H9 (cell line): ENCODE results near the gene GUCA1C. TPM values are rescaled to one million over a fixed set of nuclear protein-coding genes. Genes with fewer than 3 reads are reported as not detected.

Experiments
- DNase-seq: peaks from one replicate; pipeline ENCODE4 v3.0.0-alpha.2; 2017
- H2AFZ ChIP-seq: one replicate; pipeline ENCODE4 v1.6.1; 2013; ENCODE audit warnings: mild to moderate bottlenecking, low read length, control low read depth, moderate library complexity
- H2AK5ac ChIP-seq: 2 replicates; pipeline ENCODE4 v1.6.1; 2013; ENCODE audit warnings: low read length, control low read depth, mixed read lengths; ENCODE audit not compliant: insufficient read length
- H2BK120ac ChIP-seq: one replicate; pipeline ENCODE4 v1.6.1; 2013; ENCODE audit warnings: low read depth, mild to moderate bottlenecking, low read length, control low read depth, inconsistent platforms; ENCODE audit not compliant: poor library complexity, severe bottlenecking
- H2BK12ac ChIP-seq: 2 replicates; pipeline ENCODE4 v1.6.1; 2013; ENCODE audit warnings: low read length, control low read depth, mixed read lengths, low read depth; ENCODE audit not compliant: insufficient read length
- H2BK15ac ChIP-seq: 2 replicates; pipeline ENCODE4 v1.6.1; 2013; ENCODE audit warnings: low read depth, low read length, control low read depth
- H2BK20ac ChIP-seq: one replicate; pipeline ENCODE4 v1.6.1; 2013; ENCODE audit warnings: low read depth, mild to moderate bottlenecking, low read length, control low read depth, inconsistent platforms; ENCODE audit not compliant: poor library complexity, severe bottlenecking
- H2BK5ac ChIP-seq: 2 replicates; pipeline ENCODE4 v1.6.1; 2013; ENCODE audit warnings: low read length, control low read depth, mixed read lengths; ENCODE audit not compliant: insufficient read length
- H3K14ac ChIP-seq: 2 replicates; pipeline ENCODE4 v1.6.1; 2013; ENCODE audit warnings: low read length, control low read depth; ENCODE audit not compliant: insufficient read depth
- H3K18ac ChIP-seq: 2 replicates; pipeline ENCODE4 v1.6.1; 2013; ENCODE audit warnings: low read depth, mild to moderate bottlenecking, mixed read lengths, low read length, control low read depth; ENCODE audit not compliant: insufficient read length
- H3K23ac ChIP-seq: 2 replicates; pipeline ENCODE4 v1.6.1; 2013; ENCODE audit warnings: low read length, control low read depth, mixed read lengths, low read depth; ENCODE audit not compliant: insufficient read length
- H3K23me2 ChIP-seq: 2 replicates; pipeline ENCODE4 v1.6.1; 2013; ENCODE audit warnings: low read depth, mild to moderate bottlenecking, mixed read lengths, low read length, control low read depth; ENCODE audit not compliant: insufficient read length, poor library complexity, severe bottlenecking
- H3K27ac ChIP-seq: 2 replicates; pipeline ENCODE4 v1.5.1; 2013; ENCODE audit warnings: low read length, control low read depth, mixed read lengths, low read depth; ENCODE audit not compliant: insufficient read length
- H3K27me3 ChIP-seq: 2 replicates; pipeline ENCODE4 v1.6.1; 2013; ENCODE audit warnings: low read length, control low read depth, inconsistent platforms; ENCODE audit not compliant: insufficient read depth
- H3K4ac ChIP-seq: 2 replicates; pipeline ENCODE4 v1.6.1; 2013; ENCODE audit warnings: low read depth, mild to moderate bottlenecking, control low read depth, inconsistent platforms, low read length, moderate library complexity
- H3K4me1 ChIP-seq: 2 replicates; pipeline ENCODE4 v1.6.1; 2013; ENCODE audit warnings: low read length, control low read depth, inconsistent platforms; ENCODE audit not compliant: insufficient read depth
- H3K4me2 ChIP-seq: 2 replicates; pipeline ENCODE4 v1.6.1; 2013; ENCODE audit warnings: low read length, control low read depth, mixed read lengths; ENCODE audit not compliant: insufficient read length, insufficient read depth
- H3K56ac ChIP-seq: 2 replicates; pipeline ENCODE4 v1.6.1; 2013; ENCODE audit warnings: low read depth, mild to moderate bottlenecking, mixed read lengths, low read length, control low read depth; ENCODE audit not compliant: insufficient read length
- H3K79me1 ChIP-seq: 2 replicates; pipeline ENCODE4 v1.6.1; 2013; ENCODE audit warnings: low read depth, mild to moderate bottlenecking, moderate library complexity, low read length, control low read depth, inconsistent platforms; ENCODE audit not compliant: insufficient read depth, poor library complexity, severe bottlenecking
- H3K79me2 ChIP-seq: 2 replicates; pipeline ENCODE4 v1.6.1; 2013; ENCODE audit warnings: low read length, control low read depth, inconsistent platforms; ENCODE audit not compliant: insufficient read depth
- H3K9ac ChIP-seq: 2 replicates; pipeline ENCODE4 v1.6.1; 2013; ENCODE audit warnings: low read length, control low read depth, mixed read lengths; ENCODE audit not compliant: insufficient read length; ENCODE audit errors: extremely low read depth
- H3K9me3 ChIP-seq: one replicate; pipeline ENCODE4 v1.6.1; 2013; ENCODE audit warnings: low read depth, low read length, inconsistent platforms; ENCODE audit not compliant: control insufficient read depth
- H3T11ph ChIP-seq: one replicate; pipeline ENCODE4 v1.6.1; 2013; ENCODE audit warnings: mild to moderate bottlenecking, low read length, control low read depth, inconsistent platforms
- H4K20me1 ChIP-seq: one replicate; pipeline ENCODE4 v1.6.1; 2013; ENCODE audit not compliant: control insufficient read depth, insufficient read length, insufficient read depth
- H4K5ac ChIP-seq: 2 replicates; pipeline ENCODE4 v1.6.1; 2013; ENCODE audit warnings: low read depth, mild to moderate bottlenecking, mixed read lengths, low read length, control low read depth; ENCODE audit not compliant: insufficient read length
- H4K8ac ChIP-seq: replicated peaks from 2 replicates; pipeline ENCODE4 v1.6.1; 2013; ENCODE audit warnings: low read length, control low read depth, mixed read lengths, low read depth; ENCODE audit not compliant: insufficient read length
- H4K91ac ChIP-seq: 2 replicates; pipeline ENCODE4 v1.6.1; 2013; ENCODE audit warnings: low read depth, mild to moderate bottlenecking, moderate library complexity, mixed read lengths, low read length, control low read depth; ENCODE audit not compliant: insufficient read length
- H3K27ac Mint-ChIP-seq, 3 experiments: 2 replicates in 2 of 3; 3 replicates in 1 of 3; pipeline ENCODE4 v1.8.0; 2020 to 2021; ENCODE audit warnings: mixed read lengths in 3 of 3, mild to moderate bottlenecking in 1 of 3, moderate library complexity in 1 of 3
- H3K27me3 Mint-ChIP-seq: 2 replicates; pipeline ENCODE4 v1.8.0; 2021; ENCODE audit warnings: low read depth, mild to moderate bottlenecking, moderate library complexity, mixed read lengths
- H3K36me3 Mint-ChIP-seq, 3 experiments: 2 replicates in 2 of 3; 3 replicates in 1 of 3; pipeline ENCODE4 v1.8.0; 2020 to 2021; ENCODE audit warnings: low read depth in 3 of 3, mixed read lengths in 3 of 3; ENCODE audit not compliant: insufficient read depth in 1 of 3
- H3K4me1 Mint-ChIP-seq, 2 experiments: 2 replicates each; pipeline ENCODE4 v1.8.0; 2020; ENCODE audit warnings: mixed read lengths in 2 of 2
- H3K4me3 Mint-ChIP-seq, 2 experiments: 2 replicates in 1 of 2; 3 replicates in 1 of 2; pipeline ENCODE4 v1.8.0; 2020 to 2021; ENCODE audit warnings: mild to moderate bottlenecking in 2 of 2, mixed read lengths in 2 of 2, moderate library complexity in 1 of 2
- H3K9me3 Mint-ChIP-seq, 2 experiments: 2 replicates in 1 of 2; 3 replicates in 1 of 2; pipeline ENCODE4 v1.8.0; 2020; ENCODE audit warnings: mild to moderate bottlenecking in 2 of 2, mixed read lengths in 2 of 2, moderate library complexity in 1 of 2
- CTCF ChIP-seq: fragments of 200-600 bp; sonication (generic); conservative IDR thresholded peaks from 3 replicates; pipeline ENCODE4 v1.8.0; 2021; ENCODE audit warnings: antibody characterized with exemption, mild to moderate bottlenecking
- WGBS: extraction: QIAGEN DNeasy Blood & Tissue Kit; methylation state at CpG from one replicate; pipeline ENCODE4 v1.1.7; 2013; ENCODE audit warnings: missing lambda C conversion rate, low lambda C conversion rate, mixed read lengths; ENCODE audit not compliant: insufficient read length; ENCODE audit errors: extremely low coverage; 5-methylcytosine and 5-hydroxymethylcytosine counted together
- total RNA-seq: library from RNA; stranded (reverse); gene quantifications from 2 replicates; pipeline ENCODE4 v1.2.1, GENCODE V29; 2021

Gene GUCA1C
- total RNA-seq, 1 experiment from 2014 or later: not detected

- H2BK12ac ChIP-seq: no peak overlapping the region
- H4K20me1 ChIP-seq: no peaks in the 10 kb centered on the region
These were observed 75.8 kb downstream of the GUCA1C start for GRCh38 chr3:108877901-108878300.

More at GRCh38 chr3:108877901-108878300, 75.8 kb downstream of the GUCA1C start:
- Histone ChIP-seq H3K27ac (no peak overlapping the region), H3K79me1 (no peaks in the 10 kb centered on the region), H3K79me2 (no peaks in the 10 kb centered on the region), H2AFZ (no peak overlapping the region), H2BK120ac (no peak overlapping the region), H4K8ac (no peak overlapping the region), H4K91ac (no peak overlapping the region), H3K14ac (no peak overlapping the region), H2AK5ac (no peak overlapping the region), H3K4me2 (no peak overlapping the region), H3K23me2 (no peaks in the 10 kb centered on the region), H2BK5ac (no peak overlapping the region), H3K4me1 (no peaks in the 10 kb centered on the region), H3K4ac (no peak overlapping the region), H3K18ac (no peak overlapping the region), H4K5ac (no peak overlapping the region), H3K9me3 (no peaks in the 10 kb centered on the region), H2BK20ac (no peak overlapping the region), H3K23ac (no peak overlapping the region), H3K56ac (no peak overlapping the region), H3K27me3 (no peaks in the 10 kb centered on the region), H3T11ph (no peak overlapping the region), H3K9ac (no peak overlapping the region), H2BK15ac (no peak overlapping the region)
- Mint-ChIP-seq H3K27me3 (no peaks in the 10 kb centered on the region), H3K36me3 (no peaks in the 10 kb centered on the region), H3K27ac (no peak overlapping the region), H3K4me1 (no peaks in the 10 kb centered on the region), H3K4me3 (no peak overlapping the region), H3K9me3 (no peaks in the 10 kb centered on the region; a peak in 1 of 5 replicates)
- no peak for TF ChIP-seq CTCF
- WGBS: no CpG with 5 or more reads among the region's 1 CpG
- DNase-seq: no peak
